GM19328 (cell line): ENCODE results near the gene FOXP1.
"Not testable (repeated sequence)": the region's sequence is repeated elsewhere in the genome, so short reads cannot be mapped to it uniquely, and the experiment has no call there.

Source experiments
- ATAC-seq: cut with Tn5 transposase; IDR thresholded peaks from one replicate; pipeline ENCODE4 v1.9.1; 2021; ENCODE audit warnings: mild to moderate bottlenecking, moderate library complexity; ENCODE audit not compliant: unreplicated experiment

Gene FOXP1

DNA sequence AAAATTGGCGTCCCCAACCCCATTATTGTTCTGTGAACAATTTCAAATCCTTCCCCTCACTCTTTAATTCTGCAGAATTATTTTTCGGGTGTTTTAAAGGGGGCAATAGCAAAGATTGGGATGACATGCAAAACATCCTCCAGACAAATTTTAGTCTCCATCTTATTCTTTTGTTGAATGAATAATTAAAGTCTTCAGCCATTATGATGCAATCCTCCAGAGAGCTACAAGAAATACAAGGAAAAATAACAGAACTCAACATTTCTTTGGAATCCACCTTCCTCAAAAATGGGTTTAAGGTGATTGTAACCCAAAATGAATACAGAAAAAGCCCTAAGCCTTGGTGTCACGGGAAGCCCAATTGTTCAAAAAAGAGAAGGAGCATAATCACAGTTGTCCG, 49.9 kb downstream of the FOXP1 start:
- no peak for ATAC-seq

DNA sequence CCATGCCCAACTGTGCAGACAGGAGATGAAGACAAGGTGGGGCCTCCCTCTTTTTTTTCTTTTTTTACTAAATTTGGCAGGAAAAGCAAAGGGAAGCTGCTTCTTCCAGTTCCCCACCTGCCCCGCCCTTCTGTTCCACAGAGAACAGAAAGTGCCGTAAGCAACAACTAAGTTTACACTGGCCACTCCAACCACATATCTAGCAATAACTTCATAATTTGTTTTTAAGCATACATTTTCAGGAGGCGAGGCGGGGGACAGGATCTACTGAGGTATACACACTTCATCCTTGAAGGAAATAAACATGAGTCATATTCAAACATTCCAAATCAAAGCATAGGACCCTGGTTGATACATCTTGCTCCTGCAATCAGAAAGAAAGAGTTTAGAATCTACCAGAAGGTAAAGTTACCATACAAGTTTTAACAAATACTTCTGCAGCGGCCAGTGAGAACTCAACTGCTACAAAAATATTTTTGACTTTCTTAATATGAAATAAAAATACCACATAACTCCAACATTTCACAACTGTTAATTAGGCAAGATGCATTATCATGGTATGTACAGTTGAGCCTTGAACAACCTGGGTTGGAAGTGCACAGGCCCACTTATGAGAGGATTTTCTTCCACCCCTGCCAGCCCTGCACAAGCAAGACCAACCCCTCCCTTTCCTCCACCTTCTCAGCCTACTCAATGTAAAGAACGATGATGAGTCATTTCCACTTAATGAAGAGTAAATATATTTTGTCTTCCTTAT, 50.7 kb downstream of the FOXP1 start:
- no peak for ATAC-seq

DNA sequence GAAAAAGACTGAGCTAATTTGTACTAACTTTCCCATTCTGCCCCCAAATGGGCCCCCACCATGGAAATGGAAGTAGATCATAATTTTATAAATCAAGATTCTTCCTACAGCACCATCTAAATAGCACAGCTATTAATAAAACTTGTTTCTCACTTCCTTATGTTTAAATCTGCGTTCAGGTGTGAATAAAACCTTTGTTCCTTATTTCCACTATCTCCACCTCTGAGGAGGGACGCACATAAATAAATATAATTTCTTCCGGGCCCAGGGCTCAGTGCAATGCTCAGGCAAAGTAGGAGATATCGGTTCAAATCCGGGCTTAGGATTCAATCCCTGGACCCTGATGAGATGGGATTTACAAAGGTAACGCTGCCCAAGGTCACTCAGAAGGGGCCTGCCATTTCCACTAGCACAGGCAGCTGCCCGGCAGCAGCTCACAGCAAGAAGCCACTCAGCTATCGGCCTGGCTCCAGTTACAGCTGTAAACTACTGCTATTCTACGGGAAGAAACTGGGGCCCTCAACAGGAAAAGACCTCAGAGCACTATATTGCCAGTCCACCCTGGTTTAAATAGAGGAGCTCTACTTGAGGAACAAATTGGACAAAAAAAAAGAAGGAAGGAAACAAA, 52.5 kb downstream of the FOXP1 start:
- no peak for ATAC-seq

DNA sequence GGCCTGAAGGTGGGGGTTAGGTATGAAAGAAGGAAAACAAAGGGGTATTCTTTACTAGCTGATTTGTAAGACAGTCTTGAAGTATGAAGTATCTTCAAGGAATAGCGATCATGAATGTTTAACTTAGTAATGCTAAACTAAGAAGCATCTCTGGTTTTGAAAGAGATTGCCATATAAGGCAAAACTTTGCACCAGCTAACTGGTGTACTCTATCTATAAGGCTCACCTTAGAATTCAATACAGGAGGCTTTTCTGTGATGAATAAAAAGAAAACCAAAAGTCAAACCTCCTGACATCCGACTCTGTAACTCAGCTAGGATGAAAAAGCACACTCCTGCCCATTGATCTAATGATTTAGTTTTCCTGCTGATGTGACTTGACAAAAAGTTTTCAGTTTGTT, 54.7 kb downstream of the FOXP1 start:
- ATAC-seq, result no peak

DNA sequence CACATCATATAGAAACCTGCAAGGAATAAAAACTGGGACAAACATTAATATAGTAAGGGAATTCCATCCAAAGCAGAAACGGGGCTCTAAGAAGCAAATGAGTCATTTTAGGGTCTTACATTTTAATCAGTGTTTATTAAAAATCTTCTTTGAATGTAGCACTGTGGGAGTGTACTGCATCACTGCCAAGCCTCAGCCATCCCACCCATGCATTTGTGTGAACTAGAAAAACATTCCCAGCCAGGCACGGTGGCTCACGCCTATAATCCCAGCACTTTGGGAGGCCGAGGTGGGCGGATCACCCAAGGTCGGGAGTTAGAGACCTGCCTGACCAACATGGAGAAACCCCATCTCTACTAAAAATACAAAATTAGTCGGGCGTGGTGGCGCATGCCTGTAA, 57.1 kb downstream of the FOXP1 start:
- not testable (repeated sequence) for ATAC-seq

DNA sequence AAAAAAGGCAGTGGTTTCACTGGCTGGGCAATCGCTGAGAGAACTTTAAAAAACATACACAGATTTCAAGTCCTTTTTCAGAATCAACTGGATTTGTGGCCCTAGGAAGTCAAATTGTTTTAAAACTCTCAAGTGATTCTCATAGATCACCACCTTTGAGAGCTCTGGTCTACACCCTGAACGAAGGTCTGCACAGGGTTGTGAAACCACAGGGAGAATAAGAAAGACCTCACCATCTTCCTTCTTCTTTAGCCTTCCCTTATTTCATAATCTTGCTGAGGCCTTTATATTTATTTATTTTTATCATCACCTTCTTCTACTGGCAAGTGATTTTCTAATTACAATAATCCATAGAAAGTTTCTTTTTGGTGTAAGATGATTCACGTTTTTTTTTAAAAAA, 58.1 kb downstream of the FOXP1 start:
- no peak for ATAC-seq

DNA sequence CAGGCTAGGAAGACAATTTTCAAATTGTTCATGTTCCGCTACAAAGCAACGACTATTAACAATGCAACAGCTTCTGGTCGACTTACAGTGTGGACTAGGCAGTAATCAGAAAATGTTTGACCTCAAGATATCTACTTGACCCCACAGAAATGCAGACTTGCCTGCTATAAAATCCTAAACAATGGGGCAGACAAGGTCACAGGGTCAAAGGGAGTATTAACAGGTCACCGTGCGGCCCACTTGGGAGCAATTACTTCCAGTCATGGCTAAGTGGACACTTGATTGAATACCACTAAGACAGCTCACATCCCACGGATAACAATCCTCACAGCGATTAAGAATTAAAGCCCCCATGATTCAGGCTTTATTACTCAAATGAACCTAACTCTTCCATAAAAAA, 58.9 kb downstream of the FOXP1 start:
- ATAC-seq, result no peak

DNA sequence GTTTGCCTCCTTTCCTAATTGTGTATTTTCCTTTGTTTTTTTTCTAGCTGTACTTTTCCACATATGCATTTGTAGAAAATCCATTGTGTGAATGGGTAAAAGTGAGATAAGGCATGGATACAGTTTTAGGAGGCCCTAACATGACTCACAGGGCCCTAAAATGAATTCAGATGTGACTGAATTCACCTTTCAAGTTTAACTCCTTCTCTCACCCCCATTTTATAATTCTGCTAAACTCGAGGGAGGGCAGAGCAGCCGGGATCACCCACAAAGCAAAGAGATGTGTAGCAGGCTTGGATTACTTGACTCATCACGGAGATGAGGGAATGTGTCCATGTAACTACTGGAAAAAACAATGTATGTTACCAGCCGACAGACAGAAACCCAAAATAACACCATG, 59.9 kb downstream of the FOXP1 start:
- no peak for ATAC-seq

DNA sequence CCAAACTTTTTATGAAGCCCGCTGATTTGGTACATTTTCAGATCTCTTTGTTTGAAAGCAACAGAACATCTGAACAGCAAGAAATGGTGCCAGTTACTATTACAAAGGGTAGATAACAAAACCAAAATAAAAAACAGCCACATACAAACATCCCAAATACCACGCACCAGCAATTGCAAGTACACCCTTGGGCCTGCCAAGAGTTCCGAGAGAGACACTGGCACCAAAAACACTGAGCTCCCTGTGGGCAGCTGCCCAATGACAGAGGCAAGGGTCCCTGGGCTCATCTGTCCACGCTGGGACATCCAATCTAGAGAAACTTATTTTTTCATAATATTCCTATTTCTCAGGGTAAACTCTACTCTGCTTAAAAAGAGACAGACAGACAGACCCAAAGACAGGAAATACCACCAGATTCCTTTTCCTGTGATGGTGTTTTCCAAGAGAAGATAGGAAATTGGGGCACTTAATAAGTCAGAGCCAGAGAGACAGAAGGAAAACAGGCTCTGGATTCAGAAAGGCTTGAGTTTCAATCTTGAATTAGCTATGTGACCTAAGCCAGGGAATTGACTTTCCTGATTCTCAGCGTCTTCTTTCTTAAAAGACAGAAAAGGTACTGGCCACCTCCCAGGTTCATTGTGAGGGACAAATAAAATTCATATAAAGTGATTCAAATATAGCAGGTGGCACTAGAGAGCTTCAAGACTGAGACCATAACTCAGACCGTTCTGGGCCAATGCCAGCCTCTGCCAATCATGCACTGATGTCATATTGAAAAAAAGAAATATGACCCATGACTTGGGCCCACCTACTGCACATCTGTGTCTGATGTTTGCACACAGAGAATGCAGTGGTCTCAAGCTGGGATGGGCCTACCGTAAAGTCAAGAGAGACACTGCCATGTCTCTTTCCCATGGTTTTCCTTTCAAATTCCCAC, 61.3 kb downstream of the FOXP1 start:
- ATAC-seq, result no peak

DNA sequence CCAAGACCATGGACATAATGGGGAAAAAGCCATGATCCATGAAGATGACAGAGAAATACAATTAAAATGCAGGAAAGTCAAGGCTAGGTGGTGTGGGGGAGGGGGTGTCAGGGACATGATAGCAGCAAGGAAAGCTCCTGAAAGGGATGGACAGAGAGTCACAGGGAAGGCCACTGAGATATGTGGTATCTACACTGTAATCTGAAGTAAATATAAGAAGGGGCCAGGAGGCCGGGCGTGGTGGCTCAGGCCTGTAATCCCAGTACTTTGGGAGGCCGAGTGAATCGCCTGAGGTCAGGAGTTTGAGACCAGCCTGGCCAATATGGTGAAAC, 62.5 kb downstream of the FOXP1 start:
- ATAC-seq, result no peak

DNA sequence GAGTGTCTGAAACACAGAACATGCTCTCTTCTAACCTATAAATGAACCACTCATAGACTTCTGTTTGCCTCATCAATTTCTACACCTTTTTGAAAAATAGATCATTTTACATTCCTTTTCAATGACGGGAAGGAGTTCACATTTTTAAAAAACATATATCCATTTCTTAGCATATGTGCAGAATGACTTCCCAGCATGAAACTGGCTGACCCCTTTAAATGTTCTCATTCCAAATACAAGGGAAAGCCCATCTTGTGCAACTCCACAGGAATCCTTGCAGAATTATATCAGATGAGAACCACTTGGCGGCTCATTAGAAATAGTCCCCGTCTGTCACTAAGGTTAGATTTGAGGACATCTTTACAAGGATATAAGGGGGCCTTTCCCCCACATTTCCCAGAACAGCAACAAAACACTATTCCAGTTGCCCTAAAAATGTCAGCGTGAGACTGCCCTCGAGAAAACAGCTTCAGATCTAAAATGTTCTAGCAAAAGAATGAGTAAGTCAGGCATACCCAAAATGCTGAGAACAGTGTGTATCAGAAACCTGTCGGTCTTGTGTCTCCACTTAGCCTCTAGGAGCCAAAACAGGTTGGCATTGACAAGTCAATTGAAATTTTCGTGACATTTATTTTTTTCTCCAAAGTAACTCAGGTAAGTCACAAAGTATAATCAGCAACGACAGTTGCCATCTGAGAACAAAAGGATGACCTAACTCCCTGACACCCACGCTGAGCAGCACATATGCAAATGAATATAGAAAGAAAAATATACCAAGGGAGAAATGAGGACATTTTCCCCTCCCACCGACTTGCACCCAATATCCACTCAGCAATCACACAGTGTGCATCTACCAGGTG, 63.1 kb downstream of the FOXP1 start:
- no peak for ATAC-seq

DNA sequence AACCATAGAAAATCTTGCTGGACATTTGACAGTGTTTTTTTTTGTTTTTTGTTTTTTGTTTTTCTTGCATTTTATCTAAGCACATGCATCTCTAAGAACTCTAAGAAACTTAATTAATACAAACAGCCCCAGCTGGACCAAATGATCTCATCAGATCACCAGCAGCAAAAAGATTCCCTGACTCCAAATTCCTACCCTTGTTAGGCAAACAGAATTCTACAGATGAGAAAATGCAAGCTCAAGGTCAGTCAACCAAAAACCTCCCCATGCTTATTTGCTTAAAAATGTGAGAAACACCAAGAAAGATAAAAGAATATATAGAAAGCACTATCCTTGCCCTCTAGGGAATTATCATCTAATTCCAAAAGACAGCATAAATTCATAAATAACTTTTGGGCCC, 65.4 kb downstream of the FOXP1 start:
- ATAC-seq, result no peak

DNA sequence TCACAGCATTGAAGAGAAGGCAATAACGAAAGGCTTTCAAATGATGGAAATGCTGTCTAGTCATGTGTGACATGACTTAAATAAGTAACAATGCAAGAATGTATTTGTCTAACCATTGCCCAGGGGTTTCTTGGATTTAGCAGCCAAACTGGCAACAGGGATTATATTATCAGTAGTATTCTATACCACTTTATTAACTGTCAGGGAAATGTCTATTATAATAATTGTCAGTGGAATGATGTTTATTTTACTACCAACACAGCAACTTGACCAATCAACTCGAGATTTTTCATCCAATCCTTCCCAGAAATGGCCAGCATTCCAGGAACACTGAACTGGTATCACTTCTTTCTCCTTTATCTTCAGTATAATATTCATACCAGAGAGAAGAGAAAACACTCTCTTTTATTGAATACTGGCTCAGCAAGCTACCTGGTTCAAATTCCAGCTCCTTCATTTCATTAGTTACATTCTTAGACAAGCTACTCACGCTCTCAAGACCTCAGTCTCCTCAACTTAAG, 66.2 kb downstream of the FOXP1 start:
- no peak for ATAC-seq

DNA sequence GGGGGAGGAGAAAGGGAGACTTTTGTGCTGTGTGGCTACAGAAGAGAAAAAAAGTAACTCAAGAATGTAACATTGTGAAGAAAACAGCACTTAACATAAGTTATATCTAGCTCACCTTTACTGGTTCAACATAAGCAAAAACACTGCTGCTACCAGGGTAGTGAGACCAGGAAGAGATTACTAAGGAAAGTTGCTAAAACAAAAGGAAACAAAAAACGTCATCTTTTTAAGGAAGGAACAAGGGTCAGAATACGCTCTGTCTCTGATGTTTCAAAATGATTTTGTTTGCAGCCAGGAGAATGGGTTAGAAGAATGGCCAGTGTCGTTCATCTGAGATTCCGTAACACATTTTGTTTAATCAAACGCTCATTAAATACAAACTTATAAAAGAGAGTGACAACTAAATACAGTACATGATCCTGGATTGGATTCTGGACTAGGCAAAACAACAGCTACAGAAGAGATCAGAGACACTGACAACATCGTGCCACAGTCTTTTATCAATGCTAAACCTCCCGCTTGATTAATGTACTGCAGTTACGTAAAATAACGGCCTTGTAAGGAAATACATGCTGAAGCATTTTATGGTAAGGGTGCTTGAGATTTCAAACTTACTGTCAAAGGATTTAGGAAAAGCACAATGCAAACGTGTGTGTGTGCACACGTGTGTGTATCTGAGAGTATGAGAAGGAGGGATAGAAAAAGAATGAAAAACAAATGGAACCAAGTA, 67.7 kb downstream of the FOXP1 start:
- no peak for ATAC-seq

DNA sequence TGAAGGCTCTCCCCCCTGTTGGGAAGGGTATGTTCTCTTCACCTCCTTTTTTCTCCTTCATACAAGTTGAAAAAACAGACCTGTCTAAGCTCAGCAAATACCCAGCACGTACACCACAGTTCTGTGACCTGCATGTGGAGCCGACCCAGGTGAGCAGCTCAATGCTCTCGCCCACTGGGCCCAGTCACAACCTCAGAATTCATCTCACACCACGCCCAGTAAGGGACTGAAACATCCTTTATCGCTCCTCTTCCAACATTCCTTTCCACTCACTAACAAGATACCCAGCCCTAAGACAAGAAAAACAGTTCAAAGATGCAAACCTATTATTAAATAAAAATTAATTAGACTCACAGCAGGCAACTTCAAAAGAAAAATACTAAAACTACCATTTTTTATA, 68.9 kb downstream of the FOXP1 start:
- ATAC-seq, result no peak

DNA sequence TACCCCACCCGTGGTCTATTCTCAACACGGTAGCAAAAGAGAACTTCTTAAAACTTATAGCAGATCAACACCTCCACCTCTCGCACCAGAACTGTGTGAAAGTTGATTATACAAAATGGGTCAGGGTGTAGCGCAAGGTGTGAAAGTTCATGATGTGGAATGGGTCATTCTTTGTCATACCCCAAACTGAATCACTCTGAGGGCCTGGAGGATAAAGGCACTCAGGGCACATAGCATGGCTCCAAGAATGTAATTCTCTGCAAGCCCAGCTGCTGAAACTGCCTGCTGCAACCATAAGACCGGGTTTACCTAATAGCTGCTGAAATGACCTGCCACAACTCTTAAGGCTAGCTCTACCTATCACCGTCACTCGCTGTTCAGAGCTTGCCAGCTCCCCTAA, 70.0 kb downstream of the FOXP1 start:
- no peak for ATAC-seq

DNA sequence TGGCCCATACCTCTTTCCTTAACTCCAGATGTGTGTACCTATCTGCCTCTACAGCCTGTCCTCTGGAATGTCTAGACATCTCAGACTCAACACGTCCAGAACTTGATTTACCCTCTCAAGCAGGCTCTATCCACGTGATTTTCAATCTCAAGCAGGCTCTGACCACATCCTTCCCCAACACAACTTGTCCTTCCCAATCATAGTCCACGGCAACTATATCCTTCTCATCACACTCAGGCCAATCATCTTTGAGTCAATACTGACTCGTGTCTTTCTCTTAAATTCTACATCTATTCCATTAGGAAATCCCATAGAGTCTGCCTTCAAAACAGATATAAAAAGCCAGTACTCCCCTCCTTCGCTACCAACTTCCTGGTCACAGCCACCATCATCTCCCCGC, 70.4 kb downstream of the FOXP1 start:
- no peak for ATAC-seq

DNA sequence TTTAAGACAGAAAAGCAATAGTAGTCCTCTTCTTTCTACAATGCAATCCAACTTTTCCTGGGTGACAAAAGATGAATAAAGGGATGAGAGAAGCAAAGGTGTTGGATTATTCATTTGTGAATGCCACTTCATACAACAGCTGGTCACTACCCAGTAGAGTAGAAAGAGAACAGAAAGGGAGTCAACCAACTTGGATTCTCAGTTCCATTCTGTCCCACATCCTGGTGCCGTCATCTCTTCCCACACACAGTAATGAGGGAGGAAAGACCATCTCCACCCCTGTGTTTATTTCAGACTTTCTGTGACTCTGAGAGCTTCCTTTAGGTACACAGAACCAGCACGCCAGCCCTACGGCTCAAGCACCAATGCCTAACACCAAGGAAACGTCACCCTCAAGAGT, 71.0 kb downstream of the FOXP1 start:
- ATAC-seq, result no peak

DNA sequence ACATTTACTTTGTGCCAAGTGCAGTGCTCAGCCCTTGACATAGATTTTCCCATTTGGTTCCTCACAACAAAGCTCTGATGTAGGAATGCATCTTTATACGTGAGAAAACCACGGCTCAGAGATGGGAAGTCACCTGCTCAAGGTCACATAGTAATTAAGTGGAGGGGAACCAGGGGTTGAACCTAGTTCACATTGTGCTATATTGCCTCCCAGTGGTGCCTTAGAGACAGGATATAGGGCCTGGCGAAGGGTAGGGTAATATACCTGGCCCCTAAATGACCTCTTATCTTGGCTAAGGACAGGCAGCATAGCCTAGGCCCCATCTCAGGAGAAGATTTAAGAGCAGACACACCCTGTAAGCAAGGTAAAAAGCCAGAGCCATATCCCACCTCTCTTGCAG, 71.5 kb downstream of the FOXP1 start:
- ATAC-seq, result no peak

DNA sequence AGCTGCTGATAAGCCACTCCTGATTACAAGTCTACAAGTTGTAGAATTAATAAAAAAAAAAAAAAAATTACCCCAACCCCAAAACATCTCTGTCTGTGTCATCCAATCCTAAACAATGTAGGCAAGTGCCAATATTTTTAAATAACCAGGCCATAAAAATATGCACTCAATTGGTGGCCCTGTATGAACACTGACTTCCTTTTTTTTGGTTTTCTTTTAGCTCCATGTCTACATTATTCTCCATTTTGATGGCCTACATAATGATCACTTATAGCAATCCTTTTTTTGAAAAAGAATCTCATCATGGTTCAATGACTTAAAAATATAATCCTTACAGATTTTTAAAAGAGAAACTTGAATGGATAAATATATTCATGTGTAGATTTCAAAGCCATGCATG, 72.1 kb downstream of the FOXP1 start:
- ATAC-seq, result no peak
